HG03139 (cell line): ENCODE data around the gene MAFG.

Experiments
- ATAC-seq: cut with Tn5 transposase; IDR thresholded peaks from one replicate; pipeline ENCODE4 v1.9.1; 2021; ENCODE audit not compliant: unreplicated experiment

The MAFG gene

DNA sequence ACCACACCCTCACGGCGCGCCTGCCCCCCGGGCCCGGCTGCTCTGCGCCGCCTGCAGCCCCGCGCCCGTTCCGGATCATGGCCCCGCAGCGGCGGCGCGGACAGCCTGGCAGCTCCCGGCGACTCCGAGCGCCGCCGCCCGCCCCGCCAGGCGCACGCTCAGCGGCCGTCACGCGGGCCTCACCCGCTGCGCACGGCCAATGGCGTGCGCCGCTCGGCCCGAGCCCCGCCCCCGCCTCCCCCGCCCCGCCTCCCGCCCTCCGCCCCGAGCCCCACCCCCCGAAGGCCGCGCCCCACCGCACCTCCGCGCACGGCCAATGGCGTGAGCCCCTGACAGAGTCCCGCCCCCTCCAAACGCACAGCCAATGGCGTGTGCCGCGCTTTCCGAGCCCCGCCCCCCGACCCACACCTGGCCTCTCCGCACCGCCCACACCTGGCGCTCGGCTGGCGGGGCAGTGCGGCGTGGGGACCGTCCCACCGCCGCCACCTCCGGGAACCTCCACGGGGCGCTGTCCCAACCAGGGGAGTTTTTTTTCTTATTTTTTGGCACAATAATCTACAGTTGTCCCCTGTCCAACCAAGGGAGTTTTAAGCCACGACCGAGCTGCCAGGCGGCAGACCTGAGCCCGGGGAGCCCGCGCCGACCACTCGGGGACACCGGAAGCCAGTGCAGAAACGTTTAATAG lies 16.1 kb downstream of the MAFG start, which contains the start of gene PCYT2:
TSS of gene PCYT2 (minus strand) at position 123 of the 685 bp plus-strand sequence. CDS start at position 79, 44 bp downstream.
- ATAC-seq = peak; percentile 53

DNA sequence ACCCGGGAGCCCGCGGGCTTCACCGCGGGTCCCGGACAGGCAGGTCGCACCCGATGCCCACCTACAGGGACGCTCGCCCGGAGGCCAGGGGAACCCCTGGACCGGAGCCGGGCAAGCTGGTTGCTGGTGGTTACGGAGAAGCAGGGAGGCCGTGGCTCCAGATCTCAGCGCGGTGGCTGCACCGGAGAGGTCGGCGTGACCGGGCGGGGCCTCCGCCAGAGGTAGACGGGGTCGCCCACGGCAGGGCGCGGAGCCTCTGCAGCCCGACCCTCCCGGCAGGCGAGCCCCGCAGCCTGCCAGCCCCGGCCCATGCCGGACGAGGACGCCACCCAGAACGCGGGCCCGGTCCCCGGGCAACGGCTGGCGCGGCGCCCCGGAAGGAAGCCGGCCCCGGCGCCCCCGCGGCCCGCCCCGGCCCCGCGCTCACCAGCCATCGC lies 16.7 kb downstream of the MAFG start:
- peak; percentile 16 for ATAC-seq

DNA sequence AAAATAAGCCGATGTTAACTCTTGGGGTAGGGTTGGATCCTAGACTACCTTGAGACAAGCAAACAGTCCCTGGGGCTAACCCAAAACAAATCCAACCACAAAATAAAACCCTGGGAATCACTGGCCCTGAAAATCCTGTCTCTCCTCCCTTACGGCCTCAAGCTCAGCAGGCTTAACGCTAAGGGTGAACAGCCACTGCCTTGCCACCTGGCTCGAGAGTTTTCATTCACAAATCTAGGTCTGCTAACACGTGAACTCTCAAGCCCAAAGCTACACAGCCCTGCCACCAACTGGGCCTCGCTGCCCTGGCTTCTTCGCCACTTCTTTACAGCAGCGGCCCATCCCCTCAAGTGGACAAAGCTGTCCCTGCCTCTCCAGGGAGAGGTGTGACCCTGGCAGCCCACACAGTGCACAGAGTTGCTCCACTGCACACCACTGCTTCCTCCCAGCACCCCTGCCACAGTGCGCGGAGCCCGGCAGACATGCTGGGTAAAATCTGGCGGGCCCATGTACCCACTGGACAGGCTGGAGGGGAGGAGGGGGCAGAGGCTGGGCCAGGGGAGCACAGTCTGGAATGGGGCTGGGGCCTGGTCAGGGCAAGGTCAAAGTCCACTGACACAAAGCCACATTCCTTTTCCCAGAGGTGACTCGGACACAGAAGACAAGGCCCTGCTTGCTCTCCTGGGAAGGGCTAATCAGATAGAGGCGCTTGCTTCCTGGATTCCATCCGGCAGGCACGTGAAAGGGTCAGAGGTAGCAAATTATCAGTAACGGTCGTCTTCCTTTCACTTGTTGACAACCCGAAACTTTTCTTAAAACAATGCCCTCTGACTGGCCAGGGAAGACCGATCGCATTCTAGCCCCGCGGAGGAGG lies 17.3 kb downstream of the MAFG start:
- ATAC-seq = no peak

DNA sequence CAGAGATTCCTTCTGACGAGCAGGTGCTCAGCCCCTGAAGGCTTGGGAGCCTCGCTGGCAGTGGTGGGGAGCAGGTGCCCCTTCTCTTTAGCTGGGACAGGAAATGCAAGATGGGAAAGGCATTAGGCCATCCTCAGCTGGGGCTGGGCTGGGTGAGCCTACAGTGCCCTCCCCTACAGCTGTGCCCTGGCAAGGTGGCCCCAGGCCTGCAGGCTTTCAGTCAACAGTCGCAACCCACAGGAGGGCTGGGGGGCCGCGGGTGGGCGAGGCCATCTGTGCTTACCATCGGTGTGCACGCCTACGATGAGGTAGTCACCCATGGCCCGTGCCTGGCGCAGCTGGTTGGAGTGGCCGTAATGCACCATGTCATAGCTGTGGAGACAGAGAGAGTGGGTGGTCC lies 18.3 kb downstream of the MAFG start:
- no peak for ATAC-seq

DNA sequence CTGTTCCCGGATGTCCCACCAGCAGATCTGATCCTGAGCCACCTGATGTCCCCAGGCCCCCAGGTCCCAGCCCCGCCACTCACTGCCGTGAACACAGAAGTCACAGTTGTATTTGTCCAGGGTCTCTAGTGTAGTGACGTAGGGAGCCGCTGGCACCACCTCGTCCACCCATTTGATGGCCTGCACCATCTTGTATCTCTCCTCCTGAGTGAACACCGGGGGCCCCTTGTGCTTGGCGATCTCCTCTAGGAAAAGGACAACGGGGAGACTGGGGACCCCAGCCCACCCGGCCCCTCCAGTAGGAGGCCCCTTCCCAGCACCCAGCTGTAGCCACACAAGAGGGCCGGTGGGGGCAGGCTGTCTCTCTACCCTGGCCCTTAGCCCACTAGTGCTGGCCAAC lies 18.7 kb downstream of the MAFG start:
- ATAC-seq = no peak

DNA sequence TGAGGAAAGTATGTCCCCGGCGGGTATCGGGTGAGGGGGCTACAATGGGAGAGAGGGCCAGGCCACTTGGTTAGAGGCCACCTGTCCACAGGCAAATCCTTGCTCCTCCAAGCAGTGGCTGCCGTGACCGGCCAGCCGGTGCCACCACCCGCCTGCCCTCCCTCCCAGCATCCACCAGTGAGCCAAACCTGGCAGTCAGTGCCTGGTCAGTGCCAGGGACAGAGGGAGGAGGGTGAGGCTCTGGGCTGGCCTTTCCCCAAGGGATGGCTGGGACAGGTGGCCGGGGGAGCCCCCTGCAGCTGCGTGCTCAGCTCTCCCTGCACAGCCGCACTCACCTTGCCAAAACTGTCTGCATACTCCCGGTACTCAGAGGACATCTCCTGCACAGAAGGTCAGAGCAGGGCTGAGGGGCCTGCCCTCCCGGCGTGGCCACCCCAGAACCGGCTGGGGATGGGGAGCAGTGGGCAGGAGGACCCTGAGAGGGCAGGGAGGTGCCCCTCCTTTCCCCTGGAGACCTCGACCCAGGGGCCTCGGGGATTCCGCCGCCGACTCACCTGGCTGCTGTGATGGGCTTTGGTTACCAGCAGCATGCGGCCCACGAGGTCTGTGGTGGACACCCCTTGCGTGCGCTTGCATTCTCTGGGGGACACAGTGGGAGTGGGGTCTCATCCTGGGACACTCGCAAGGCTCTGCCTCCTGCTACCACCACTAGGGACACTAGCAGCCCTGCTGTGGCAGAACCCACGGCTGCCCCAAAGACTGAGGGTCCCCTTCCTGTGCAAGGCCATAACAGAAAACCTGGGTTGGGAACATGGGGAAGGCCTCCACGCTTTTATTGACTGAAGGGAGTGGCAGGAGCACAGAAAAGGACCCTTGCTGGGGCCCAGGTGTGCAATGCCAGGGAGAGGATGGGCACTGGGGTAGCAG lies 20.1 kb downstream of the MAFG start:
- ATAC-seq = no peak

DNA sequence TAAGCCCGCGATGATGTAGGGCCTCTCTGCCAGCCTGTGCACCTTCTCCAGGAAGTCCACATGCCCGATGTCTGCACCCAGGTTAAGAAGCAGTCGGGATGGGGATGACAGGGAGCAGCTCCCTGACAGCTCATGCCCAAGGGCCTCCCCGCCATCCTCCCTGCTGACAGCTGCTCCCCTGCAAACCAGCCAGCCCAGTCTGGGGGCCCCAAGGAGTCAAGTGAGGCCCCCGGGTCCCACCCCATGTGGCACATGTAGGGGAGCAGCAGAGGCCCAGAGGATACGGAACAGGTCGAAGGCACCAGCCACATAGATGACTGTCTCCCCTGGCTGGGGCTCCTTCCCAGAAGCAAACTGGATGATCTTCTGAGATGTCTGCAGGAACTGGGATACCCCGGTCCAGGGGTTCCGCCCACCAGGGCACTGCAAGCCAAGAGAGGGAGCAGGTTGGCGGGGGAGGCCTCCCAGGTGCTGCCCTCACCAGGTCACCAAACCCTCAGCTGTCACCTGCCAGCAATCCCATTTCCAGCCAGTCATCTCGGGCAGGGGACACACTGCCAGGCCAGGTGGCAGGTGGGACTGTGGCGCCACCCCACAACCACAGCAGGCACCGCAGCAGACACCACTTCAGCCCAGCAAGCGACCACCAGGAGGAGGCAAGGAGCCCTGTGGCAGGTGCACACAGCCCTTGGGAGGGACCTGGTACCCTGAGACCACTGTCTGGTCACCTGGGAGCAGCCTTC lies 20.9 kb downstream of the MAFG start:
- no peak for ATAC-seq

DNA sequence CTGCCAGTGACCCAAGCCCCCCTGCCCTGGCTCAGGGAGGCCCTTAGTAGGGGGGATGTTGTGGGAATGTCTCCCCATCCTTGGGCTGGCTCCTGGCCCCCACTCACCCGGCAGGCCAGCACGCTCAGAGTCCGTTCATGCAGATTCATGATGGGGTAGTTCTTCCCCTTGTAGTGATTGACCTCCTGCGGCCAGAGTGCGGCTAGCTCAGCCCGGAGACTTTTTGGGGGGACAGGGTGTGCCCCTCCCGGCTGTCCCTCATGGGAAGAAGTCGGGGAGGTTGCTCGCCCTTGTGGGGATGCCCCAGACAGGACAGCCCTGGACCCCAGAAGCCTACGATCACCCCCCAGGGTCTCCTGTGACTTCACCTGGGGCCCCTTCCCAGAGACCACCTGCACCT lies 21.5 kb downstream of the MAFG start:
- ATAC-seq = no peak

DNA sequence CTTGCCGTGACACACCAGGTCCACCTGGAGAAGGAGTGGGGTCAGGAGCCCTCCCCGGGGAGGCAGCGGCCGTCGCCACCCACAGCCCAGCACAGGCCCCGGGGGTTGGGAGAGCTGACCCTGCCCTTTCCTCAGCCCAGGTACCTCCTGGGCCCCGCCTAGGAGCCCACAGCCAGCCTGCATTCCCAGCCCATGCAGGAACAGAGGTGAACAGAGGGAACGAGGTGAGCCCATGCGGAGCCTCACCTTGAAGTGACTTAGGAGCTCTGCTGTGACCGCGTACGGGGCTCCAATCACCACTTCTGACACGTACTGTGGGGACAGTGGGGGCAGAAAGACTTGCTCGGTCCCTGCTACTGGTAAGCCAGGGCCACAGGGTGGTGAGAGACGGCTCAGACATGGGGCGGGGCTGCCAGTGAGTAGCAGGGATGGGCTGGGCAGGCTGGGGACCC lies 22.1 kb downstream of the MAFG start:
- ATAC-seq = no peak

DNA sequence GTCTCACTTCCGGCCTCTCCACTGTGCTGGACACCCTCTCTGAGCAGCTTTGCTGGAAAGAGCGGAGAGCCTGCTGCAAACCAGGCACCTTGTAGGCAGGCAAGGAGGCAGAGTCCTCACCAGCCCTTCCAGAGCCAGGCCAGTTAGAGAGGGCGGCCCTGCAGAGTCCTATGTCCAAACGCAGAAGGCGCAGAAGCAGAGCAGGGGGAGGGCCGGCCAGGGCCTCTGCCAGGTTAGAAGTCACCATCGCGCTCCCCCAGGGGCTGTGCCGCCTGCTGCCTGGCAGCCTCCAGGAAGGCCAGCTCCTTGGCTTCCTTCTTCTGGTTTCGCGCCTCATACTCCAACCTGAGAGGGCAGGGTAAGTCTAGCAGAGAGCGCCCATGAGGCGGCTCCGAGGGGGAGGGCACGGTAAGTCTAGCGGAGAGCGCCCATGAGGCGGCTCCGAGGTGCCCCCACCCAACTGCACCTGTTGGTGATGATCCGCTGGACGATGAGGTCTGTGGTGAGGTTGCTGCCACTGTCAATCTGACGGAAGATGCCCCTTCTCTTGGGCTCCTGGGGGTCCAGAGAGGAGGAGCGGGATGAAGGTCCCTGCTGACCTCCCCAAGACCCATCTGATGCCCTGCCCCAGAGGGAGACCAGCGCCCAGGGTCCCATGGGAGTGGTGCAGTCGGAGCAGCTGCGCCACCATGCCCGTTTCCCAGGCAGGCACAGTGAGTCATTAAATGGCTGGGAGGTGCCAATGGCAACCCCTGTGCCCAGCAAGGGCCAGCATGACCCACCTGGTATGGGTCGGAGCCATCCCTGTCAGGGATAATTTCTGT lies 22.7 kb downstream of the MAFG start:
- ATAC-seq = no peak

DNA sequence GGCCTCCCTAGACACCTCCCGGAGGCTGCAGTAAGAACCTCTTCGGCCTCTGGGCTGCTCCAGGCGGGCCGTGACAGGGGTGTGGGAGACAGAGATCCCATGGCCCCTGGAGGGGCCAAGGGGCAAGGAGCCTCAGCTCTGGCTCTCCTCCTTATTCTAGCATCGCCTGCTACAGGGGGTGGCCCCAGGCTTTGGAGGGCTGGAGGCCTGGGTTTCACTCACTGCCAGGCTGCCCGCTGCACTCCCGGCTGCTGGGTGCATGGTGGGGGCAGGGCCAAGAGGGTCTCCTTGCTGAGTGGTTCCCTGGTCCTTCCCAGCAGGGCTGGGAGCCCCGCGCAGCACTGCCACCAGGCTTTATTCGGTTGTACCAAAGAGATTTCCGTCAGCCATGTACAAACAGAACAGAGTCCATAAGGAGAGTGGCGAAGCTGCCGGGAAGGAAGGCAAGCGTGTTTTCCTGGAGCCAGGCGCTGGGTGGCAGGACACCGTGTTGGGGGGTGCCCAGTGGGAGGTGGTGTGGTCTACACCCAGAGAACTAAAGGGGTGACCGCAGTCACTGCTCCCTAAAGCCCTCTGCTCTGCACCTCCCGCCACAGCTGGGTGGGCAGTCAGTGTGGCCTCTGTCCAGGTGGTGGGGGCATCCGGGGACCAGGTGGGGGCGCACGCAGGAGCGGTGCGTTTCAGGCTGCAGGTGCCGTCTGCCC lies 23.5 kb downstream of the MAFG start:
- no peak for ATAC-seq

DNA sequence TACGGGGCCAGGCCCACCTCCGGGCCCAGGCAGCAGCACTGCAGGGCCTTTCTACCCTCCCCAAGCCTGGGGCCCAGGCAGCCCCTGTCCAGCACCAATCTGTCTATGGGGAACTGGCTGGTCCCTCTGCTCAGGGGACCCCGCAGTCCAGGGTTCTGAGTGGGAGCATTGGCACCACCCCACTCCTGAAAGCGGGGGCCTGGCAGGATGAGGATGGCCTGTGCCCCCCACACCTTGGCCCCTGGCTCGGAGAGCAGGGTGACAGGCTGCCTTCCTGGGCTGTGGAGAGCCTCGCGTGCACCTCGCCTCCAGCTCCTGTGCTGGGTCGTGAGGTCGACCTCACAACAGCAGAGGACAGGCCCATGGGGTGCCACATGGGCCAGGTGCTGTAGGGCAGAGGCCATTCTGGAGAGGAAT lies 24.1 kb downstream of the MAFG start:
- no peak for ATAC-seq

DNA sequence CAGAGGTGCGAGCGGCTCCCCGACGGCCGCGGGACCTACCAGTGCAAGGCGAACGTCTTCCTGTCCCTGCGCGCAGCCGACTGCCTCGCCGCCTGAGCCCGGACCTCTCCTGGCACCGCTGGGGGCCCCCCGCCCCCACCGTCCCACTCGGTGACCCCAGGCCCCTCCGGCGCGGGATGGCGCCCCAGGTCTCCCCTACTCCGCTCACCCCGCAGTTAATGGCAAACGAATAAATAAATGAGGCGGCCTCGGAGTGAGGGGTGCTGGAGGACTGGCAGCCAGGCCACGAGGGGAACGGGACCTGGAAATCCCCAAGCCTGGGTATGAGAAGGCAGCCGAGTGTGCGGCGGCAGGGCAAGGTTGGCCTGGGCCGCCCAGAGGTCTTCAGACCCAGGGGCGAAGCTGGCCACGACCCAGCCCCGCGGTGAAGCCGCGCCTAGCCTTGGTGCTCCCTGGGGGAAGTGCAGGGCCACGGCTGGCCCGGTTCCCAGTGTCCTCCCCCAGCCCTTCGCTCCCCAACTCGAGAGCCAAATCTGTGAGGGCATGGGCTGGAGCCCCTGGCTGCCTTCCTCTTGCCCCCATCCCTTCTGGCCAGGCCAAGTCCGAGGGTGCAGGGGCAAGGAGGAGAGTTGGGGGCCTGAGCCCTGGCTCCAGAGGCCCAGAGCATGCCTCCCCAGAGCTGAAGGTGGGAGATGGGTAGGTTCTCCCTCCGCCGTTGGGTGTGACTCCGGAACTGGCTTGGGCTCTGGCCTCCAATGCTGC lies 24.7 kb downstream of the MAFG start:
- ATAC-seq = no peak

DNA sequence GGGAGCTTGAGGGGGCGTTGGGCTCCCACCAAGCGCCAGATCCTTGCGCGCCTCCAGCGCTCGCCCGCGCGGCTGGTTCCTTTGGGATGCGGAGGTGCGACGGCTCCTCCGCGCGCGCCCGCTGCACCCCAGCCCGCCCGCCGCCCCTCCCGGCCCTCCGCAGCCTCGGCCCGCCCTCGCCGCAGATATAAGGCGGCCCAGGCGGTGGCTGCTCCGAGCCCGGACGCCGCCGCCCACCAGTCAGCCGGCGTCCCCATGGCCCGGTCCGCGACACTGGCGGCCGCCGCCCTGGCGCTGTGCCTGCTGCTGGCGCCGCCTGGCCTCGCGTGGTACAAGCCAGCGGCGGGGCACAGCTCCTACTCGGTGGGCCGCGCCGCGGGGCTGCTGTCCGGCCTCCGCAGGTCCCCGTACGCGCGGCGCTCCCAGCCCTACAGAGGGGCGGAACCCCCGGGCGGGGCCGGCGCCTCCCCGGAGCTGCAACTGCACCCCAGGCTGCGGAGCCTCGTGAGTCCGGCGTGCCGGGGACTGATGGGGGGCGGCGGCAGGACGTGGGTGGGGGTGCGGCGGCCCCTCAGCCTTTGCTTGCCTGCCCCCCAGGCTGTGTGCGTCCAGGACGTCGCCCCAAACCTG lies 25.4 kb downstream of the MAFG start, which contains the start of gene NPB:
TSS of gene NPB (plus strand) at position 216 of the 630 bp plus-strand sequence. CDS start at position 256, 40 bp downstream.
- ATAC-seq = no peak

DNA sequence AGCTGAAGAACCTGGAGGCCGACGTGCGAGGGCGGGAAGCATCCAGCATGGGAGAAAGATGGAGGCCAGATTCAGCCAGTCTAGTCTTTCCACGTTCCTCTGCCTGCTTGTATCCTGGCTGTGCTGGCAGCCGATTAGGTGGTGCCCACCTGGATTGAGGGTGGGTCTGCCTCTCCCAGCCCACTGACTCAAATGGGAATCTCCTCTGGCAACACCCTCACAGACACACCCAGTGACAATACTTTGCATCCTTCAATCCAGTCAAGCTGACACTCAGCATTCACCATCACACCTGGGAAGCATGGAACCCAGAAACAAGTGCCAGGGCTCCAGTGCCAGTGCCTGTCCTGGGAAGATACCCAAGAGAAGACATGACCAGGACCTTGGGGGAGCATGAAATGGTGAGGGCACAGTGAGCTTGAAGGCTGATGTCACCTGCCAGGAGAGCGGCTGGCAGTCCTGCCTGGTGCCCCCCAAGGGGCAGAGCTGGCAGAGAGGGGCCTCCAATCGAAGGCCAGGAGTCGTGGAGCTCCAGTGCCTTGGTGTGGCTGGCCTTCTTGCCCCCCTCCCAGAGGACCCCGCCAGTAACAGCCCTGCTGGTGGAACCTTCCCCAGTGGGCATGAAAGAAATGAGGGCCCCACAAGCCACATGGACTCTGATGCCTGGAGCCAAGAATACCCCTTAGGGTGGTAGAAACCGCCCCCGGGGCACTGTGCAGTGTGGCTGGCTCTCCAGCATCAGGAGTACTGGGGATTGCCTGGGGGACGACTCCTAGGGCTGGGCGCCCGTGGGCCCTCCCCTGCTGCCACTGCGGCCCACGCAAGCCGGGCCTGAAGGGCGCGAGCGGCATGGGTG lies 26.1 kb downstream of the MAFG start:
- no peak for ATAC-seq

DNA sequence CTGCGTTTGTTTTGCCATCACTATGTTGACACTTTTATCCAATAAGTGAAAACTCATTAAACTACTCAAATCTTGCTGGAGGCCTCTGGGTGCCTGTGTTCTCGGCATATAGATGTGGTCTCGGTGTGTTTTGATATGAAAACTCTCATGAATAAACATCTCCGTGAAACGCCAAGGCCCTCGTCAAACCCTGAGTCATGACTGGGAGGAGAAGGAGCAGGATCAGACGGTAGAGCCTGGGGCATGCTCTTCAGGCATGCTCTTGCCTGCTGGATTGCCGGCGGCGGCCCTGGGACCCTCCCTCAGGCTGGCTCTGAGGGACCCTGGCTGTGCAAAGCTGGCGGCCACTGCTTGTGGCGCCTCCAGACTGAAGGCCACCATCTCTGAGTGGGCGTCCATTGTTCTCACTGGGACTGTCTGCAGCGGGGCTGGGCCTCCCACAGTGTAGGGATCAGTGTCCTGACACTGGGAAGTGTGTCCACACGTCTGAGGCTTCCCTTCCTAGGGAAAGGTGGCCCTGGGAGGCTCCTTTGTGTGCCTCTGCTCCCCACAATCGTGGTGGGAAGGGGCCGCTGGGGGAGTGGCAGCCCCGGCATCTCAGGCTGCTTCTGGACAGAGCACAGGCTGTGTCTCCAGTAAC lies 27.2 kb downstream of the MAFG start:
- no peak for ATAC-seq
